ENCODE results near the gene ZNF433. TPM values are rescaled to one million over a fixed set of nuclear protein-coding genes. Genes with fewer than 3 reads are reported as not detected.

Gene ZNF433
- total and polyA plus RNA-seq, 2 donors (not counting 3 experiments of a cell fraction or from before 2014, with no cell fraction given), result 1.8 to 2.1 TPM

DNA sequence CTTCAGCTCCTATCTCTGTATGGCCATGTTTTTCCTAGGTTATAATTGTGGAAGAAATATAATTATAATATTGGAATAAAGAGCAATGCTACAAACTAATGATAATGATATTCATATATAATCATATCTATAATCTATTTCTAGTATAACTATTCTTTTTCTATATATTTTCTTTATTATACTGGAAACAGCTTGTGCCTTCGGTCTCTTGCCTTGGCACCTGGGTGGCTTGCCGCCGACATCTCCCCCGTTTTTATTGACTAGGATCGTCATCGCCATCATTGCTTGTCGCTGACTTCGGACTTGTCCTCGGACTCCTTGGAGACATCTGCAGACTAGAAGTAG lies 46.4 kb downstream of the ZNF433 start:
- TF ChIP-seq POLR2AphosphoS5 (IDR thresholded peaks at IDR 0.05; ENCODE audit: insufficient read depth, low read depth, low read length) (no peak), JUN (IDR thresholded peaks at IDR 0.05; ENCODE audit: borderline replicate concordance, insufficient read depth, insufficient read length, low read depth) (no peak)
- no peaks in the 10 kb centered on the region for H4K20me1 ChIP-seq (replicated peaks; ENCODE audit: control insufficient read depth, extremely low read depth, insufficient read depth, low read length)
- FAIRE-seq, result no peak
- peaks cover 1% of the 10 kb centered on the region for H3K79me2 ChIP-seq (ENCODE audit: control insufficient read depth, insufficient read depth, low read length)
- no peak overlapping the region for H3K27ac ChIP-seq (ENCODE audit: insufficient read depth, low read depth, low read length)
- H3K4me1 ChIP-seq (ENCODE audit: control insufficient read depth, extremely low read depth, insufficient read depth, low read length), result peaks cover 9% of the 10 kb centered on the region
- H3K27me3 ChIP-seq (ENCODE audit: control insufficient read depth in 2 of 2, insufficient read depth in 2 of 2, low read length in 2 of 2), result no peaks in the 10 kb centered on the region
- CTCF ChIA-PET, result interaction anchor here (0.7 to 6.4 kb wide), 14 partner anchors 14 to 429 kb away, joined by 3 to 162 read pairs (median 6); partner anchors contain the start of genes ZNF136, ZNF20, ZNF442 and ZNF491
- H3K9me1 ChIP-seq (replicated peaks; ENCODE audit: control insufficient read depth, extremely low read depth, insufficient read depth, low read length), result no peaks in the 10 kb centered on the region
- no peak overlapping the region for H3K9ac ChIP-seq (replicated peaks; ENCODE audit: extremely low read depth, insufficient read depth, low read length)
- H3K9me3 ChIP-seq (replicated peaks; ENCODE audit: control insufficient read depth, insufficient read depth, low read length), result no peaks in the 10 kb centered on the region
- no peak overlapping the region for H3K4me3 ChIP-seq (replicated peaks in 1 of 3; ENCODE audit: insufficient read depth in 1 of 3, low read depth in 1 of 3, low read length in 3 of 3)
- no TSS peak for BruUV-seq (replicated peaks)
- no peak overlapping the region for H2AFZ ChIP-seq (ENCODE audit: low read depth, low read length)
- no peaks in the 10 kb centered on the region for H3K36me3 ChIP-seq (ENCODE audit: control insufficient read depth in 2 of 2, extremely low read depth in 1 of 2, insufficient read depth in 2 of 2, low read length in 2 of 2)
- no peak overlapping the region for H3K4me2 ChIP-seq (ENCODE audit: insufficient read depth, low read length)
- no peak for DNase-seq (ENCODE audit: low read depth, low spot score)
- POLR2A ChIA-PET, result interaction anchor here (1.7 kb wide), 1 partner anchor 65 kb away, joined by 5 read pairs; the partner anchor contains the start of gene ZNF700
- dilution Hi-C loops (cut with MboI; ENCODE audit: extremely low pct_ligation_motif_present, low sequenced_read_pairs) (no loop called here), intact Hi-C loops (cut with micrococcal nuclease) (loop anchor here (2.0 to 10.0 kb wide), 5 partner anchors 152 to 683 kb away; partner anchors contain the start of genes ZNF20, ZNF440 and ZNF627)

DNA sequence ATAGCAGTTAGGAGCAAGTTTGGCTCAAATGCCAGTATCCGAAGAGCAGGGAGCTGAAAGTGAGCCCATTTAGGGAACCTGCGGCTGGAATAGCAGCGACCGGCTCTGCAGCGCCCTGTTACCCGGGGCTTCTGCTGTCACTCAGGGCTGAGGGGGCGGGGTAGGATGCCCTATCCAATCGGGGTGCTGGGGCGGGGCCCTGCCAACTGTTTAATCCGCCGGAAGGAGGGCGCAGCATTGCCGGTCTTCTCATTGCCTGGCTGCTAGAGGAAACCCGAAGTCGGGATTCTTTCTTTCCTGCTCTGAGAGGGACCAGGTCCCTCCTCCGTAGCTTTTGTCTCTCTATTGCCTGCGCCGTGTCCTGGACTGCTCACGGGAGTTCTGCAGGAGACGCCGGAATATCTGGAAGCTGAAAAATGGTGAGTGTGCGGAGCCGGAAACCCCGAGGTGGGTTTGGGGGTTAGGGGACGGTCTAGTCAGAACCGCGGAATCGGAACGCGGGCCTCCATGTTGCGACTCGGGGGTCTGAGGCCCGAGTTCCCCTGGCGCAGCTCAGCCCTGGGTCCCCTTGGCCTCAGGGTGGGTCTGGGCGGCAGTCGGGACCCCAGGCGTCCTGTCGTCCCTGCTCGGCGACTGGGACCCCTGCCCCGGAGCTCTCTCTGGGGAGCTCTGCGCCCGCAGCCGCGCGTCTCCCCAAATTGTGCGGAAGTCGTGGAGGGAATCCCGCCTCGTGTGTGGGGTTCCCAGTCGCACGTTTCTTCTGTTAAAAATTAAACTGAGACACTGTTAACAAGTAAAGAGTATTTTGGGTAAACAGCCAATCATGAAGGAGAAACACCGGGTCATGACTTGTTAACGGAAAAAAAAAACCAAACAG lies 47.8 kb downstream of the ZNF433 start:
- TSS peak; percentile 72 for BruUV-seq (replicated peaks)
- H3K4me1 ChIP-seq (ENCODE audit: control insufficient read depth, extremely low read depth, insufficient read depth, low read length), result peaks cover 9% of the 10 kb centered on the region
- intact Hi-C loops (cut with micrococcal nuclease) (loop anchor here (1.0 to 10.0 kb wide), 9 partner anchors 23 to 685 kb away; partner anchors contain the start of genes ZNF20, ZNF44, ZNF440 and ZNF627), dilution Hi-C loops (cut with MboI; ENCODE audit: extremely low pct_ligation_motif_present, low sequenced_read_pairs) (no loop called here)
- peak overlapping the region; percentile 67 for H3K9ac ChIP-seq (replicated peaks; ENCODE audit: extremely low read depth, insufficient read depth, low read length)
- H3K9me1 ChIP-seq (replicated peaks; ENCODE audit: control insufficient read depth, extremely low read depth, insufficient read depth, low read length), result no peaks in the 10 kb centered on the region
- TF ChIP-seq GATA2 (IDR thresholded peaks at IDR 0.05; ENCODE audit: insufficient read depth, insufficient read length, low read depth, low read length) (no peak), POLR2A (IDR thresholded peaks at IDR 0.05; ENCODE audit: low read depth, low read length) (peak; percentile 85), POLR2AphosphoS5 (IDR thresholded peaks at IDR 0.05; ENCODE audit: insufficient read depth, low read depth, low read length) (peak; percentile 39)
- no peaks in the 10 kb centered on the region for H4K20me1 ChIP-seq (replicated peaks; ENCODE audit: control insufficient read depth, extremely low read depth, insufficient read depth, low read length)
- H2AFZ ChIP-seq (ENCODE audit: low read depth, low read length), result peak overlapping the region; percentile 98
- peak overlapping the region; percentile 91 to 100 (median 93) for H3K4me3 ChIP-seq (replicated peaks in 1 of 3; ENCODE audit: insufficient read depth in 1 of 3, low read depth in 1 of 3, low read length in 3 of 3)
- ChIA-PET POLR2A (interaction anchor here (1.1 to 1.7 kb wide), 2 partner anchors 63 to 328 kb away, joined by 3 to 5 read pairs; partner anchors contain the start of gene ZNF700), CTCF (interaction anchor here (0.6 to 6.4 kb wide), 12 partner anchors 25 to 433 kb away, joined by 3 to 162 read pairs (median 8); partner anchors contain the start of genes ZNF442, ZNF491 and ZNF700)
- H3K27ac ChIP-seq (ENCODE audit: insufficient read depth, low read depth, low read length), result peak overlapping the region; percentile 40
- H3K79me2 ChIP-seq (ENCODE audit: control insufficient read depth, insufficient read depth, low read length), result peaks cover 1% of the 10 kb centered on the region
- H3K27me3 ChIP-seq (ENCODE audit: control insufficient read depth in 2 of 2, insufficient read depth in 2 of 2, low read length in 2 of 2), result no peaks in the 10 kb centered on the region
- no peaks in the 10 kb centered on the region for H3K36me3 ChIP-seq (ENCODE audit: control insufficient read depth in 2 of 2, extremely low read depth in 1 of 2, insufficient read depth in 2 of 2, low read length in 2 of 2)
- FAIRE-seq (peak; percentile 89), DNase-seq (ENCODE audit: low read depth, low spot score) (peak; percentile 85)
- H3K9me3 ChIP-seq (replicated peaks; ENCODE audit: control insufficient read depth, insufficient read depth, low read length), result no peaks in the 10 kb centered on the region
- H3K4me2 ChIP-seq (ENCODE audit: insufficient read depth, low read length), result peak overlapping the region; percentile 92
